Superior temporal gyrus (tissue), 1 donor: ENCODE results near the gene STXBP6.

ENCODE experiments used
- DNase-seq: peaks from one replicate; pipeline ENCODE4 v3.0.0-alpha.2; 2016; ENCODE audit errors: extremely low spot score

The STXBP6 gene

DNA sequence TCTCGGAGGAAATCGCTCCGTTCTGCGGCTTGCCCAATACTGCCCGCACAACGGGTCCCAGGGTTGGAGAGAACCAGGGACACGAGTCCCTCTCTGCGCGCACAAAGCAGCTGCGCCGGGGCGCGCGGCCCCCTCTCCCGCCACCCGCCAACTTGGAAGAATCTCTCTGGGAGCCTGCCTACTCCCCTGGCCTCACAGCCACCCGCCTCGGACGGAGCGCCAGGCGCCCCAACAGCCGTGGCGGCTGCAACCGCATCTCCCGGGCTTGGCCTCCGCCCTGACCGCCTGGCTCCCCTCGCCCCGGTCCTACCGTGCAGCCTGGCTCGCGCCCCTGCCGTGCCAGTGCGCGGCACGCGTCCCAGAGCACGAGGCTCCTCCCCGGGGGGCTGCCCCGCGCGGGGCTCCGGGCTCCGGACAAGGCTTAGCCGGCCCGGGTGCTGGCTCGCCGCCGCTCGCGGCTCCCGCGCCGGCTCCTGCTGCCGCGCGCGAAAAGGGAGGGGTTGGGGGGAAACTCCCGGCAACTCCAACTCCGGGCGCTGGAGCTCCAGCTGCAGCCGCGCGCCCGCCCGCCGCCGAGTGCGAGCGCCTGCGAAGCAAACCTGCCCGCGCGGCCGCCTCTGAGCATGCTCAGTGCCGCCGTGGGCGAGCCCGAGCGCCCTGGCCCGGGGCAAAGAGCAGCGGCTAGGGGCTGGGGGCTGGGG, at the start of gene STXBP6:
STXBP6 (minus strand) TSS at position 580 of the 701 bp plus-strand sequence. CDS start 75,329 bp downstream, outside the sequence.
- peak; percentile 83 for DNase-seq

DNA sequence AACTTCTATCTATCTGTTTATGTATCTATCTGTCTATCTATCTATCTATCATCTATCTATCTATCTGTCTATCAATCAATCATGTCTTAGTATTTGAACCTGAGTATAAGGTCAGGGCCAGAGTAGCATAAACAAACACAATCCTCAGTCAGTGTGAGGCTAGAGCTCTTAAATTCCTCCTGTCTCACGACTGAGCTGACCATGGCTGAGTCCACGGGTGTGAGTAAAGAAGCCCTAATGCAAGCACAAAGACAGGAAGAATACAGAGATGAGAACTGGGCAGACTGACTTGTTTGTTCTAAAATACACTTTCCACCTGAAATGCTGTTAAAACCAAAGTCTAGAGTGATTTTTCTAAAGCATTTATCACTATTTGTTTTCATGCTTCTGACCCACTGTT, 47.2 kb upstream of the STXBP6 start:
- no peak for DNase-seq

DNA sequence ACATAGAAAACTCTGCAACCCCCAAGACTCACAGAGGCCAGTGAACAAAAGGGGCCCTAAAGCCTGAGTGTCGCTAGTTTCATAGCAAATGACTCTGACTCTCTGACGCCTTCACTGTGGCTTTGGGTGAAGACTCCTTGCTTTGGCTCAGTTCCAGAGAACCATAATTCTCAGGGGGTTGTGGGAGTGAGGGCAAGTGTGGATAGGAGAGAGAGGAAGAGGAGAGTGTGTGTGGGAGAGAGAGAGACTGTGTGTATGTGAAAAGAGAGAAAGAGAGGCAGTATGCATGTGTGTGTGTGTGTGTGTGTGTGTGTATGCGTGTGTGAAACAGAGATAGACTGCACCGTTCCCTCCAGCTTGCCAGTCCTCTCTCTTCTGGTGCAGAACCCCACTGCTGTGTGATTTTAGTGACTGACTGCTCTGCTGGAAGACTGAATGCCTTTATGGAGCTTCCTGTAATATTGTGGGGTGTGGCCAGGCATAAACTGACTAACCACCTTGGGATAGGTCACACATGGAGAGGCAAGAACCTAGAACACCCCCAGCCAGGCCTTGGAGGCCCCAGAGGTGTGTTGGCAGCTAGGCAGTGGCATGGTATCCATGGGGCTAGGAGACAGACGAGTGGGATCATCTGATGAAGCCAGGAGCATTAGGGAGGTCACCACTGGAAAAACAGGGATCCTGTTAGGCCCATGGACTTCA, 45.9 kb upstream of the STXBP6 start:
- DNase-seq = no peak

DNA sequence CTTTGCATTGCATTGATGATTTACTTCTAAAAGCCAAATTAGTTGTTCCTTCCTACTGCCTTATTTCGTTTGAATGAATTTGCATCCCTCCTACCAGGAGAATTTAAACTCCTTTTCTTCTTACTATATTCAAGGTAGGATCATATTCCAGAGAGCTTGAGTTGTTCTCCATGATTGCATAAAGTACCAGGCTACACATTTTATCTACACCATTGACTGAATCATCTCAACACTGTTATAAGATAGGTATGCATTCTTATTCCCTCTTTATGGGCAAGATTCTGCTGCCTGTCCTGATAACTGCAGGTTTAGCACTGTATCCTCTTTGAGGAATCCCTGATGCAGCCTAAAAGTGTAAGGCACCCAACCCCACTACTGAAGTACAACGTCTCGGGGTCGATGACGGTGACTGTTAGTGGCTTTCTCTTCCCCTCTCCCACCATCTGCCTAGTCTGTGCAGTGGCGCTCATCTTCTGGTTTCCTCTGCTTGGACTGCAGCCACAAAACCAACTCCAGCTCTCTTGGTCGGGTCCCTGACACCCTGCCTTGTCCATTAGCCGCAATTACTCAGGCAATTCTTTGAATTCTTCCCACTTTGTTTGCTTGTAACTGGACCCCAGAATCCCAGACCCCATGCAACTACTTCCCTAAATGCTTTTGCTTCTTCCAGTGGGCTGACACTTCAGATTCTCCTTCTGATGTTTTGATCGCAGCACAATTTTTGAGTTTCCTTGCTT, 44.4 kb upstream of the STXBP6 start:
- no peak for DNase-seq

DNA sequence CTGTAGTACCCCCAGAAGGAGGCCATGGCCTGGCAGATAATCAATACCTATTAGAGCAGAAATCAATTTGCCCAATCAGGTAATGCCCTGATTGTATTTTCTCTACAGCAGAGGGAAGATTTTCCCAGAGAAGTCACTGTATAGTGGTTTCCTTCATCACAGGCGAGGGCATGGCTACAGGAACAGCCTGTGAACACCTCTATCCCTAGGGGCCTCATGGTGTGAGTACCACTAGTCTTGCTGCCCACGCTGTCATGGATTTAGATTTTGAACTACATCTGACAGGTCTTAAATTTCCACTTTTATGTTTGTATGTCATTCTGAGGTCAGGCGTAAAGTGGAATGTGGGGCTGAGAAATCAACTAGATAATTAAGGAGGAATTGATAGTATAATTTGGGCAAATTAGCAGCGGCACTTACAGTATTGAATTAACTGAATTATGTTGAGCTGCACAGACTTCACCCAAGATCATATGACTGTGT, 42.4 kb upstream of the STXBP6 start:
- DNase-seq = no peak

DNA sequence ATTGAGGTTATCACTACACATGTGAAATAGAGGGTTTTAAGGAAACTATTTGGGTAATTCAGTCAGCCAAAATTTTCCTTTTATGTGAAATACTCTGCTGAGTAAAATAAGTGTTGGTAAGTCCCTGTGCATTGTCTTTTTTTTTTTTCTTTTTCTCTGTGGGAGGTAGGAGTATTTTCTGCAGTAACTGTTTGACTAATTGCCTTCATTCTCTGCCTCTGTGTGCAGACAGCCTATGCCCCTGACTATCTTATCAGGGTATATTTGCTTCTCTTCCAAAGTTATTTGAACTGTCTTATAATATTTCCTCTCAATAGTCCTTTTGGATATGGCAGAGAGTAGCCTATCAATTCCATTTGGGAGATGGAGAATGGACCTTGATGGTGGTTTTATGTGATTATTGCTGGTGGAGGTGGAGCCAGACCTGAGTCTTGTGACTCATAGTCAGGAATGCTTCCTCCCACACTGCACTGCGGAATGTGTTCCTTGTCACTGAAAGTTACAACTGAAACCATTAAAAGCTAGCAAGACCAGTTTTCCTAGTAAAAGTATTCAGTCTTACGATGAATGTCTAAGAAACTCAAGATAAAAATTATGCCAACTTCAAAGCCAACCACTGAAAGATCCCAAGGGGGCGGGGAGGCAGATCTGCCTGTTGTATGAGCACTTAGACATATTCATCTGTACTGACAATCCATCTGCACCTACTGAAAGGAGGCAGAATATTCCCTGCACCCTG, 40.9 kb upstream of the STXBP6 start:
- no peak for DNase-seq

DNA sequence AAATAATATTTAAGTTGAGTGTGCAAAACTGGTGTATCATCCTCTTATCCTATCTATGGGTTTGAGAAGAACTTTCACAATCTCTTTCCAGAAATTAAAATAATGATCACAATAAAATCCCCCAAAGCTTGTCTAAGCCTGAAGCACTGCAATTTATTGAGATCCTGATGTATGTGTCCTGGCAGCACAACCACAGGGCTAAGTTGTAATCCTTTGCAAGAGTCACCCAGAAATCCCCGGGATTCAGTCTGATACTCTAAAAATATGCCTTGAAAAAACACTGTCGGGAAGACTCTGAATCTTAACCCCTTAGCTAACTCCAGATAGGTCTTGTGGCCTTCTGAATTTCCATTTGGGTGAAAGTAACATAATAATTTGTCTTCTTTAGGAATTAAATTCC, 40.3 kb upstream of the STXBP6 start:
- DNase-seq = no peak

DNA sequence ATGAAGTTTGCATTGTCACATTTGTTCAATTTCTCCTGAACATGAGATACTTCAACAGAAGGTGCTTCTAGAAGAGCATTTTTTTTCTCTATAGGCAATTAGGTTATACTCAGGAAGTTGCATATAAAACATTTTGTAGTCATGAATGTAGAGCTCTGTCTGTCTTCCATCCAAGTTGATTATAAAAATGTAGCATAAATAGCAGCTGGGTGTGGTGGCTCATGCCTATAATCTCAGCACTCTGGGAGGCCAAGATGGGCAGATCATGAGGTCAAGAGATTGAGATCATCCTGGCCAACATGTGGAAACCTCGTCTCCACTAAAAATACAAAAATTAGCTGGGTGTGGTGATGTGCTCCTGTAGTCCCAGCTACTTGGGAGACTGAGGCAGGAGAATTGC, 39.5 kb upstream of the STXBP6 start:
- no peak for DNase-seq

DNA sequence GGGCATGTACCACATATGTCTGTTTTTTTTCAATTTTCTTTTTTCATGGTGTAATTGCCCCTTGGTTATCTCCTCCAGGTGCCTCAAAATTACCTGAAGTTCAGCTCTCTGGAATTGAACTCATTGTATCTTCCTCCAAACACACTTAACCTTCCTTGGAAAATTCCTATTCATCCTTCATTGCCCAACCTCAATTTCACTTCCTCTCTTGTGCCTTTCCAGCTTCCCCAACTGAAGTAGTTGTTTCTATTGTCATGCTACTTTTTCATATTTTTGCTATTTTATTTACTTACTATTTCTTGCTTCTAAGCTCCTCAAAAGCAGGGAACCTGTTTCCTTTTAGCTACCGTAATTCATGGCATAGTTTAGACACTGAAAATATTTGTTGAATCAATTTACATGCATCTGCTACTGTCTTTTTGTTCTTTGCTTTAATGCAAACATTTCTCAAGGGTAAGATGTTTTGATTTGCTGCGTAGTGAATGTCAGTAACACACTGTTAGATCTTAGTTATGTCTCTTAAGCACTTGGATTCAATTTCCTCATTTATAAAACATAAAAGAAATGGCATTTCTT, 37.0 kb upstream of the STXBP6 start:
- DNase-seq = no peak

DNA sequence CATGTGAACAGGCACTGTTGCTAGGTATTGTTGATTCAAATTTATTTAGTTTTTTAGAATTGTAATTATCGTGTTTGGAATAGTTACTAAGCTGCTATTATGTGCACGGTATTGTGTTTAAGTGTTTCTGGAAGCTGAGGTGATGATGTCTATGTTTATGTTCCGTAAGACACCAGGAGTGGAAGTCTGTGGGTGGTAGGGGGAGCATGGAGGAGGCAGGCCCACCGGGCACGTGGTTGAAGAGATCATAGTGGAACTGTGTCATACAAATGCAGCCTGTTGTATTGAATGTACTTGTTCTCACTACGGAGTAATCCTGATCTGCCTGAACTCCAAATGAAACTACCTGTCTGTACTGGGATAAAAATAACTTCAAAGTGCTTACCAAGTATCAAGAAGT, 36.1 kb upstream of the STXBP6 start:
- DNase-seq = no peak

DNA sequence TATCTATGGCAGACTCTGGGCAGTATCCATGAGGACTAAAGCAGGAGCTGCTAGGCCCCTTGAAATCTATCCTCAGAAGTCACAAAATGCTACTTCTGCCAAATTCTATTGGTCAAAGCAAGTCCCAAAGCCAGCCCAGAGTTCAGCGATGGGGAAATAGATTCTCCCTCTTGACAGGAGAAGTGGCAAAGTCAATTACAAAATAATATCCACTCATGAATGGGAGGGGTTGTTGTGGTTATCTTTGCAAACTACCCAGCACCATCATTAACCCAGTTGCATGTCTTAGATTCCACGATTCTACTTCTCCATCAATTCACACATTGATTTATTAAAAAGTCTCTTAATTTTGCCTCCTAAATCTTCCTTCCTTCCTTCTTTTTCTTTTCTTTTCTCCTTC, 30.7 kb upstream of the STXBP6 start:
- no peak for DNase-seq

DNA sequence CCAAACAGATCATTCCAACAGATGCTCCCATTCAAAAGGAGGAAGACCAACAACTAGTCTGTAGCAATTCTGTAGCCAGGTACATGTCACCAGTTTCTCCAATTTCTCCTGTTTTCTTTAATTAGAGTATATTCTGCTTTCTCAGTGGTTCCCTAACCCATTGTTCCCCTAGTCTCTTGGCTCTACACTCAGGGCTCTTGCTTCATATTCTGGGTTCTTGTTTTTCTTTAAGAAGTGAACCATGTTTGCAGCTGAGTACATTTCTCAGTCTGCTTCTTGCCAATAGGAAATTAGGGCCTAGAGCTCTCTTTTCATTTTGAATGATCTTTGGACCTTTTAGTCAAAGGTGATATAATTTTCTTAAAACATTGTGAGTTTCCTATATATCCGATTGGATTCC, 29.4 kb upstream of the STXBP6 start:
- DNase-seq = no peak

DNA sequence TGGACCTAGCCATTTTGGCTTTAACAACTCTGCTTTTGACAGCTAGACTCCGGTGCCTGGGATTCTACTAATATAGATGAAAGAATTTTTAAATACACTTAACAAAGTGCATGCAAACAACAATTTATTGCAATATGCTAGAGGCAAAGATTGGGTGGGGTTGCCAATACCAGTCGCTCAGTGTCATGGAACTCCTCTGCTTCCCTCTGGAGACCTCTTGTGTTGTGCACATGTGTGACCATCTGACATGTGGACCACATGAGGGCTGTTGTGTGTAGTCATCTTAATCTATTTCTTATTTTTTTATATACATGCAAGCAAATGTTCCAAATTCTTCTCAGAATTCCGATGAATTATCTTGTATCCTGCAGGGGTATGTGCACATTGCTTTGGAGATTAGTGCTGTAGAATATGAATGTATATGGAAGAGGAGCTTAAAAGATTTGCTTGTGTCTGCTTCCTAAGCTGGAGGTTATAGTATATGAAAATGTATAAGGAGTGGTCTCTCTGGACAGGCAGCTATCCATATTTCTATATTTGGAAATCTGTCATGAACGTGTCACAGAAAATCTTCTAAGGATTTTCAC, 24.2 kb upstream of the STXBP6 start:
- no peak for DNase-seq

DNA sequence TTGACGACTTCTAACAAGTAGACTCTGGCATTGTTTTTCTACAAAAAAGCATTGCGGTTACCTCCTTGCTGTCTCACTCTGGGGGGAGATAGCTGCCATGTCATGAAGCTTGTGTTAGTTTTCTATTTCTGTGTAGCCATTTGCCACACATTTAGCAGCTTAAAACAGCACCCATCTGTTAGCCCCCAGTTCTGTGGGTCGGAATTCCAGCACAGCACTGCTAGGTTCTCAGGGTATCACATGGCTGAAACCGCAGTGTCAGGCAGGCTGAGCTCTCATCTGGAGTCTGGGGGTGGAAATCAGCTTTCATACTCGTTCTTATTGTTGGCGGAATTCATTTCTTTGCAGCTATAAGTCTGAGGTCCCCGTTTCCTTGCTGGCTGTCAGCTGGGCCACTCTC, 19.9 kb upstream of the STXBP6 start:
- DNase-seq = no peak

DNA sequence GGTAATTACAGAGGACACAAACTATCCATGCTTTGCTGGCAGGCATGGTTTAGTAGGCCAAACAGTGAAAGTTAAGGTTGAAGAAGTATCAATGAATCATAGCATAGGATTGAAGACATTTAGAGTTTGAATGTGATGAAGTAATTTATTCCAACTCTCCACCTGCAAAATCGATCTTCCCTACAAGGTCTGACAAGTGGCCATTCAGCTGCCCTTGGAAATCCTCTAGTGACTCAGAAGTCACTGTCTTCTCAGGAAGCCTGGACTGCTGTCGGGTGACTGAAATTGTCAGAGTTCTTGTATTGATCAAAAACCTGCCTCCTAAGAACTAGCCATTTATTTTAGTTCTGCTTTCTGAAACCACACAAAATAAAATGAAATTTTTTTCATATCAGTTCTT, 17.7 kb upstream of the STXBP6 start:
- no peak for DNase-seq

DNA sequence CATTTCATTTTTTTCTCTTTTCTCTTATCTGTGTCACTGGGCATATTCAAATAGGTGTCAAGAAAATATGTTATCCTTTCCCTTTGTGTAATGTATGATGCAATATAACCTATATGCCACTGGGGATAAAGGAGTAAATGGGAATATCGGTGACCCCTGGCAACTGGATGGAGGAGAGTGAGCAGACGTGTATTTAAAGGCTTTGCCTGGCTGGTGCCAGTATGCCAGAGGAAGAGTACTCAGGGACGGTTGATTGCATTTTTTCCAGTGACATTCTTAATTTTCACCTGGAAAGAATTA, 12.0 kb upstream of the STXBP6 start:
- no peak for DNase-seq

DNA sequence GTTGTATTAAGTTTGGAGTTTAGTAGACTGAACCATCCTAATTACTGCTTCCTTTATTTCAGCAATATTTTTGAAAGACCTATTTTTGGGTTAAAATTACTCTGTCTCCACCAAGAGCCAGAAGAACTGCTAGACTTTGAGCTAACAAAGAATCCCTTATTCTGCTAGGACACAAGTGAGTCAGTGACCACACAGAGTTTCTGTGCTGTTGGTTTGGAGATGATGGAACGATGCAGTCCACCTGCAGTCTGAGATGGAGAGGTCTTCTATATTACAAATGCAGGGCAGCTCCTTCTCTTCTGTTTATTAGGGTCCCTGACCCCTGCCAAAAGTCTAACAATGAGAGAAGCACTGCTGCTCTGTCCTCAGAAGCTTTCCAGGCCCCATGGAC, 6.7 kb upstream of the STXBP6 start:
- DNase-seq = peak; percentile 70

DNA sequence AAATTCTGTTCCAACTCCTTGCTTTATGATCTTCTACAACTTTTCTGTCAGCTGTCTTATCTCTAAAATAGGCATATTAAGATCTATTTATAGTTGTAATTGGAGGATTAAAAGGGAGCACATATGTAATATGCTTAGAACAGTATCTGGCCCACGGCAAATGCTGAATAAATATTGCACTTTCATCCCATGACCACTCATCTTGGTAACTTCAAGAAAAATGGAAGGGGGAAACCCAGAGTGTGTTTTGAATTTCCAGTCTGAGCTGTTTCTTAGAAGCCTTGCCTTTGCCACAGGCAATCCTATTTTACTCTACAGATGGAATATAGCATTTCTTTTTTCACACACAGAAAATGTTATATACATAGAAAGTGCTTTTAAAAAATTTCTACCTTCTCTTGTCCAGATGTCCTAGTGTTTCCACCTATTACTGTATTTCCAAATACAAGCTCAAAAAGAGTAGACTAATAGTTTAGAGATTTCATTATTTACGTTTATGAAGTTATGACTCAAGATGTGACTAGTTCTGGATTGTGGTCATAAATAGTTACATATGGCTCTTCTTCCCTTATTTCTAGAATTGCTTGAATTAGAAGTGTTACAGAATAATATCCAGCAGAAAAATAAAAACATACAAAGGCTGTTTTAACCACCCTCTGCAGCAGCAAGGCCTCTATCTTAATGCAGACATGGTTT, 6.2 kb upstream of the STXBP6 start:
- no peak for DNase-seq

DNA sequence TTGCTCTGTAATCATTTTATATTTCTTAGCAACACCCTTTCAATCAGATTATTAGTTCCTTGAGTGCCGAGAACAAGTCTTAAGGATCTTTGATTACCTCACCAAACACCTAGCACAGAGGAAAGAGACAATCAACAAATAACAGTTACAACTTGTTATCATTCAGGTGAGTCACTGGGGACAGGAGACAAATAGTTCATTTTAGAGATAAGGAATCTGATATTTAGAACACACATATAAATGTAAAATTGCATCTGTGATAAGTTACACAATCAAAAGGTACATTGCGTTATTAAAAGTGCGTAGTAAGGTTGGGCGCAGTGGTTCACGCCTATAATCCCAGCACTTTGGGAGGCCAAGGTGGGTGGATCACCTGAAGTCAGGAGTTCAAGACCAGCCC, 5.1 kb upstream of the STXBP6 start:
- DNase-seq = no peak

DNA sequence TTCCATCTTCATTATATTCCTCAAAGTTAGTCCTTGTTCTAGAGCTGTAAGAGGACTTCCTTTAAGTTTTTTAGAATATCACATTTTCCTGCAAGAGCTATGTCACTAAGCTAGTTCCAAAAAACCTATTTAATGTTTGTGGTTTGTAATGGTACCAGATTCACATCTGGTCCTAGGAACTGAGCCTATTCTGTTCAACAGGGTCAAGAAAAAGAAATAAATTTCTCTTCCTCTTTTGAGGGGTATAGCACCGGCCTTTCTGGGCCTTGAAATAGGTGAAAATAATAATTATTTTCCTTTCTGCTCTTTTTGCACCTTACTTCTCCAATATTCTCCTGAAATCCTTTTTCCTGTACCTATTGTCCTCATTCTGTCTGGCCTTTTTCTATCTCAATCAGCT, 3.6 kb upstream of the STXBP6 start:
- no peak for DNase-seq

DNA sequence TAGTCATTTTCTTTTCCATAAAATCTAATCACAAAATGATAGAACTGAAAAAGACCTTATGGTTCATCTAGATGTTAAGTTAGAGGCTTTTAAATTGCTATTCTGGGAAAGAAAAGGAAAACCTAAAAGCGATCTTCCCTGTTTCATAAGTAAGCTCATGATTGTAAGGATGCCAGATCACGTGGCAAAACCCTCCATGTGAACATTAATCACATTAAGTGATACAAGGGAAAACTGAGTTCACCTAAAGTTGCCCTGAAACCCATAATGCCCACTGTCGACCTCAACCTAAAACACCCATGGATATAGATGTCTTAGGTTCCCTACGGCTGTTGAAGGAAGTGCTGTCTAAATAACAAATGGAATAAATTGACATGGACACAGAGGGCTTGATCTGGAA, 3.0 kb upstream of the STXBP6 start:
- DNase-seq = no peak
